Upper lobe of left lung (tissue), 4 donors: ENCODE data around the gene RAB11B.

Experiments
- POLR2A ChIP-seq, 4 donors: fragments of 450-650 bp; IDR thresholded peaks; one replicate each; pipeline ENCODE4 v1.5.1; 2016 to 2017; ENCODE audit warnings: antibody characterized with exemption in 4 of 4, mild to moderate bottlenecking in 2 of 4
- POLR2AphosphoS5 ChIP-seq, 2 donors: sonication (generic); formaldehyde crosslinking; IDR thresholded peaks; one replicate each; pipeline ENCODE4 v1.5.1; 2017; ENCODE audit warnings: antibody characterized with exemption in 2 of 2
- TF ChIP-seq, protein P1 (sequence below), 6 experiments: fragments of 450-650 bp in 4 of 6; fragments of 200-600 bp in 2 of 6; sonication (generic) in 2 of 6; IDR thresholded peaks; one replicate each; pipeline ENCODE4 v1.5.1; 2016 to 2019; ENCODE audit warnings: antibody characterized with exemption in 6 of 6

DNA sequence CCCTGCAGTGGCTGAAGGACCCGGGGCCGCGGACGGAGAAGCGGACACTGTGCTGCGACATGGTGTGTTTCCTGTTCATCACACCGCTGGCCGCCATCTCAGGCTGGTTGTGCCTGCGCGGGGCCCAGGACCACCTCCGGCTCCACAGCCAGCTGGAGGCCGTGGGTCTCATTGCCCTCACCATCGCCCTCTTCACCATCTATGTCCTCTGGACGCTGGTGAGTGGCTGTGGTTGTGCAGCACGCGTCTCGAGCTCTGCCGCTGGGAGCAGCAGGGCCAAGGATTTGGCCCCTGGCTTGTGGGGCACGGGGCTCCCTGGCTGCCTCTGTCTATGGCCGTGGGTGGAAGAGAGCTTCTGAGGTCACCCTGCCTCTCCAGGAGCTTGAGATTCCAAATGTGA lies 40.5 kb downstream of the RAB11B start:
- no peak for TF ChIP-seq POLR2A (IDR thresholded peaks at IDR 0.05)
- TF ChIP-seq, protein P1, sequence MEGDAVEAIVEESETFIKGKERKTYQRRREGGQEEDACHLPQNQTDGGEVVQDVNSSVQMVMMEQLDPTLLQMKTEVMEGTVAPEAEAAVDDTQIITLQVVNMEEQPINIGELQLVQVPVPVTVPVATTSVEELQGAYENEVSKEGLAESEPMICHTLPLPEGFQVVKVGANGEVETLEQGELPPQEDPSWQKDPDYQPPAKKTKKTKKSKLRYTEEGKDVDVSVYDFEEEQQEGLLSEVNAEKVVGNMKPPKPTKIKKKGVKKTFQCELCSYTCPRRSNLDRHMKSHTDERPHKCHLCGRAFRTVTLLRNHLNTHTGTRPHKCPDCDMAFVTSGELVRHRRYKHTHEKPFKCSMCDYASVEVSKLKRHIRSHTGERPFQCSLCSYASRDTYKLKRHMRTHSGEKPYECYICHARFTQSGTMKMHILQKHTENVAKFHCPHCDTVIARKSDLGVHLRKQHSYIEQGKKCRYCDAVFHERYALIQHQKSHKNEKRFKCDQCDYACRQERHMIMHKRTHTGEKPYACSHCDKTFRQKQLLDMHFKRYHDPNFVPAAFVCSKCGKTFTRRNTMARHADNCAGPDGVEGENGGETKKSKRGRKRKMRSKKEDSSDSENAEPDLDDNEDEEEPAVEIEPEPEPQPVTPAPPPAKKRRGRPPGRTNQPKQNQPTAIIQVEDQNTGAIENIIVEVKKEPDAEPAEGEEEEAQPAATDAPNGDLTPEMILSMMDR (IDR thresholded peaks at IDR 0.05): no peak
- TF ChIP-seq POLR2AphosphoS5 (IDR thresholded peaks at IDR 0.05): no peak
